Measurements from ENCODE around the gene MEIOSIN.

- TF ChIP-seq CTCF (conservative IDR thresholded peaks at IDR 0.05; ENCODE audit: low read length) (no peak), EZH2phosphoT487 (IDR thresholded peaks at IDR 0.05; ENCODE audit: borderline replicate concordance, low read depth, low read length) (no peak)
These were observed 59.4 kb downstream of the MEIOSIN start, which contains the start of gene DMWD for GRCh38 chr19:45792470-45793177.

Measured in OCI-LY7 (cell line).